ENCODE measurements around the gene SFMBT2. TPM values are rescaled to one million over a fixed set of nuclear protein-coding genes. Genes with fewer than 3 reads are reported as not detected.

The SFMBT2 gene
- total RNA-seq, 2 donors from 2014 or later = 7.9 TPM

GRCh38 chr10:7405637-7406036 is 5.2 kb downstream of the SFMBT2 start:
- peaks cover 0 to 71% of the 10 kb centered on the region in 2 donors for H3K4me1 ChIP-seq
- no peak overlapping the region for H3K4me3 ChIP-seq
- DNase-seq (ENCODE audit: low spot score) = no peak
- no peaks in the 10 kb centered on the region for H3K27me3 ChIP-seq
- H3K9me3 ChIP-seq = no peaks in the 10 kb centered on the region
- peak overlapping the region; percentile 35 to 88 for H3K27ac ChIP-seq
- H3K36me3 ChIP-seq = no peaks in the 10 kb centered on the region
- no peak for TF ChIP-seq CTCF (IDR thresholded peaks at IDR 0.05)

GRCh38 chr10:7403620-7404019 is 7.2 kb downstream of the SFMBT2 start:
- H3K4me3 ChIP-seq = no peak overlapping the region
- H3K27ac ChIP-seq = no peak overlapping the region
- H3K36me3 ChIP-seq = no peaks in the 10 kb centered on the region
- TF ChIP-seq CTCF (IDR thresholded peaks at IDR 0.05) = no peak
- H3K4me1 ChIP-seq = peaks cover 0 to 81% of the 10 kb centered on the region in 2 donors
- no peaks in the 10 kb centered on the region for H3K27me3 ChIP-seq
- no peaks in the 10 kb centered on the region for H3K9me3 ChIP-seq
- DNase-seq (ENCODE audit: low spot score) = no peak

GRCh38 chr10:7401782-7402181 is 9.1 kb downstream of the SFMBT2 start:
- Histone ChIP-seq H3K4me3 (no peak overlapping the region), H3K9me3 (no peaks in the 10 kb centered on the region), H3K27ac (peak overlapping the region in 1 of 2 donors; percentile 90), H3K4me1 (peaks cover 0 to 81% of the 10 kb centered on the region in 2 donors), H3K36me3 (no peaks in the 10 kb centered on the region), H3K27me3 (no peaks in the 10 kb centered on the region)
- no peak for TF ChIP-seq CTCF (IDR thresholded peaks at IDR 0.05)
- DNase-seq (ENCODE audit: low spot score) = no peak

- no peak for TF ChIP-seq CTCF (IDR thresholded peaks at IDR 0.05)
- no peaks in the 10 kb centered on the region for H3K36me3 ChIP-seq
- H3K27ac ChIP-seq = peak overlapping the region; percentile 73 to 90
- H3K4me3 ChIP-seq = no peak overlapping the region
- no peak for DNase-seq (ENCODE audit: low spot score)
- peaks cover 0 to 74% of the 10 kb centered on the region in 2 donors for H3K4me1 ChIP-seq
- no peaks in the 10 kb centered on the region for H3K27me3 ChIP-seq
- no peaks in the 10 kb centered on the region for H3K9me3 ChIP-seq
Observed at GRCh38 chr10:7401156-7401555, 9.7 kb downstream of the SFMBT2 start.

- H3K4me3 ChIP-seq = no peak overlapping the region
- no peak for DNase-seq (ENCODE audit: low spot score)
- TF ChIP-seq CTCF (IDR thresholded peaks at IDR 0.05) = no peak
- H3K9me3 ChIP-seq = no peaks in the 10 kb centered on the region
- no peaks in the 10 kb centered on the region for H3K27me3 ChIP-seq
- H3K27ac ChIP-seq = peak overlapping the region; percentile 73 to 90
- peaks cover 0 to 66% of the 10 kb centered on the region in 2 donors for H3K4me1 ChIP-seq
- no peaks in the 10 kb centered on the region for H3K36me3 ChIP-seq
Observed at GRCh38 chr10:7400068-7400715, 10.6 kb downstream of the SFMBT2 start.

GRCh38 chr10:7399533-7399932 is 11.3 kb downstream of the SFMBT2 start:
- no peaks in the 10 kb centered on the region for H3K27me3 ChIP-seq
- peak overlapping the region; percentile 73 to 90 for H3K27ac ChIP-seq
- no peaks in the 10 kb centered on the region for H3K9me3 ChIP-seq
- DNase-seq (ENCODE audit: low spot score) = no peak
- H3K36me3 ChIP-seq = no peaks in the 10 kb centered on the region
- H3K4me1 ChIP-seq = peaks cover 0 to 60% of the 10 kb centered on the region in 2 donors
- no peak overlapping the region for H3K4me3 ChIP-seq
- no peak for TF ChIP-seq CTCF (IDR thresholded peaks at IDR 0.05)

Data from right atrium auricular region (tissue), 2 donors.